Adipose tissue (tissue), 3 donors: Measurements from ENCODE around the gene DEFB108B. TPM values are rescaled to one million over a fixed set of nuclear protein-coding genes. Genes with fewer than 3 reads are reported as not detected.
"Not testable (repeated sequence)": the region's sequence is repeated elsewhere in the genome, so short reads cannot be mapped to it uniquely, and the experiment has no call there.

ENCODE experiments used
- H3K27ac ChIP-seq: one replicate; pipeline ENCODE4 v1.5.1; 2013; ENCODE audit warnings: low read depth, low read length
- WGBS, 3 donors: extraction: QIAGEN DNeasy Blood & Tissue Kit; methylation state at CpG; one replicate each; pipeline ENCODE4 v1.1.7; 2013; 5-methylcytosine and 5-hydroxymethylcytosine counted together
- polyA plus RNA-seq, 3 donors: library from polyadenylated mRNA; stranded (reverse); fragments of 200-250 nt; gene quantifications; one replicate each; pipeline ENCODE4 v1.2.3, GENCODE V29; 2013
- donor health status: healthy with polysubstance abuse.
- donor health status: Bipolar disorder and iron deficiency.
- donor health status: healthy.

DEFB108B gene
- polyA plus RNA-seq, 3 donors = not detected

DNA sequence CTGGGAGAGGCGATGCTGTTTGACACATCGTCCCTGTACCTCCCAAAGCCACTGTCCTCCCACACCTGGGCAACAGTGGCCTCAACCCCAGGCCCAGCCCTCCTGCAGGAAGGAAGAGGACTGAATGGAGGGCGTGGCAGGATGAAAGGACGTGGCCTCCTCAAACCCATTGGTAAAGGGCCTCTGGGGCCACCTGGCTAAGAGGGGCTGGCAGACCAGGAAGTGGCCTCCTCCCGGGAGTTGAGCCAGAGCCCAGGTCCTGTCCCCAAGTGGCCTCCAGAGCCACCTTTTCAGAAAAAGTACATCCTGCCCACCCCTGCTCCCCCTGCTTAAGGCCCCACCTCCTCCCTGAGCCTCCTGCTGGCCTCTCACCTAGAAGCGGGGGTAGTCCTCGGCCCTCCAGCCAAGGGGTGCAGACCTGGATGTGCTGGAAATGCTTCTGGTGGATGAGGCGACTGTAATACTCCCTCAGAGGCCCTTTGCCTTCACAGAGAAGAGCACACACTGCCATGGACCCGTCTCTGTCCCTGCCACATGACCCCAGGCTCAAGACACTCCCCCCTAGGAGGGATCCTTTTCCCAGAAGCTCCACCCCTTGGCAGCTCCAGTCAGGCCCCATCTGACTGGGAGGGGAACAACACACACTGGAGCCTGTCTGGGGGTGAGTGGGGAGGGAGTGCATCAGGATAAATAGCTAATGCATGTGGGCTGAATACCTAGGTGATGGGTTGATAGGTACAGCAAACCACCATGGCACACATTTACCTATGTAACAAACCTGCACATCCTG lies 28.6 kb upstream of the DEFB108B start:
- H3K27ac ChIP-seq = not testable (repeated sequence)
- WGBS, 3 donors = 55 to 83% (median 65%) methylated on average over 6 to 8 of the region's 9 CpGs

DNA sequence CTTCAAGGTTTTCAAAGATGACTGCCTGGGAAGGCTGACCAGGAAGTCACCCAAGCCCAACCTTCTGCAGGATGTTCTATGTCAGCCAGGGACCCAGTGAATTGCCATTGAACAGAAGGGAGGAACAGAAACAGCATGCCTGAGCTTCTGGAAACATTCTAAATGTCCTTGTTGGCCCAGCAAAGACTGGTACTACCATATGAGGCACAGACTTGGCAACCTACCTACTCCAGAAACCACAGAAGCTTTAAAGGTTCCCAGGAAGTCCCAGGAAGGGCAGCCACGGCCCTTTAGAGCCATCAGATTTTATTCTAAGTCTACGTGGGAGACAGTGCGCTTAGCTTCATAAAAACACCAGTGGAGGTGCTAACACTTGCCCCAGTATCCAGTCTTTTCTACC lies 20.5 kb upstream of the DEFB108B start:
- 83 to 97% (median 84%) methylated on average over 3 of the region's 3 CpGs for WGBS, 3 donors

DNA sequence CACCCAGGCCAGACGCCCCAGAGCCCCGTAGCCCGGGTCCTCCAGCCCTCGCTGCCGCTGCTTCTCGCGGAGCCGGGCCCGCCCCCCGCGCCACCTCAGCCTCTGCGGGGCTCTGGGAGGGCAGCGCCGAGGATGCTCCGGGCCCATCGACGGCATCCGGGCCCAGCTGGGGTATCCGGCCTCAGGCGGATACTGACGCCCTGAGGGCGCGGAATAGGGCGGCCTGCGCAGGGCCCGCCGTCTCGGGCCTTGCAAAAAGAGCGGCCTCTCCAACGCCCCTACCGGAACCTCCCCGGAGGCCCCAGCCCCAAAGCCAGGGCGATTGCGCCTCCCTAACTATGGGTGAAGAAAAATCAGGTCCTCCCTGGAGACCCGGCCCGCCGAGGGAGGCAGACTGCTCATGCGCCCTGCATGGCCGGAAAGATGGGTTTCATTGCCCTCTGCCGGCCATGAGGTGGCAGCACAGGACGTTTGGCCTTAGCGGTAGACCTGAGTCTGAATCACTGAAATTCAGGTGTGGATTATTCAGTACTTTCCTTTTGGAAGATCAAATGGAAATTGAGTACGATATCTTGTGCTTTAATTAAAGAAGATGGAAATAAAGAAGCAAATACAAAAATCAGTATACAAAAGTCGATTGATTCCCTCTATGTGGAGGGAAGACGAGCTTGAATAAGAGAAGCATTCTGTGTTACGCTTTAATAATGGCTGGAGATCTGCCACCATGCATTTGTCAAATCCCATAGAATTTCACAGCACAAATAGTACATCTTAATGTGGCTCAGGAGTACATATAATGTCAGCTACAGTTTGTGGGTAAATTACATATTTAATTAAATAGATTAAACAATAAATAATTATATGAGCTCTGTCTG lies 19.3 kb upstream of the DEFB108B start:
- 4 to 7% (median 5%) methylated on average over 33 to 46 of the region's 46 CpGs for WGBS, 3 donors

More for the DNA sequence above, 20.5 kb upstream of the DEFB108B start:
- H3K27ac ChIP-seq = not testable (repeated sequence)

DNA sequence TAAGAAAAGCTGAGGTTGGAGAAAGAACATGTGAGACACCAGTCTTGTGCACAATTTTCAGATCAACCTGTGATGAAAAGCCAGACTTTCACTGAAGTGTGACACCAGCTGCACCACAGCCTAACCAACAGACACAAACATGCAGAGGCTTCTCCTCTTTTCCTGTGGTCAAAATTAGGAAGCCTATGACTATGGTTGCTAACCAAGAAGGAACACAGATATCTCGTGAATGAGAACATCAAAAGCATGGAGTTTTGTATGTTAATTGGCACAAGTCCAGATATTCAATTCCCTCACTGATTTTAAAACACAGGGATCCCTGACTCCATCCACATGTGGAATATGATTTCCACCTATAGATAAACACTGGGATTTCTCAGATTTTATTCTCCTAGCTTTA lies 11.5 kb upstream of the DEFB108B start:
- H3K27ac ChIP-seq = not testable (repeated sequence)
- 8 to 35% (median 27%) methylated on average over 1 of the region's 1 CpG for WGBS, 3 donors

More for the DNA sequence above, 19.3 kb upstream of the DEFB108B start:
- not testable (repeated sequence) for H3K27ac ChIP-seq

DNA sequence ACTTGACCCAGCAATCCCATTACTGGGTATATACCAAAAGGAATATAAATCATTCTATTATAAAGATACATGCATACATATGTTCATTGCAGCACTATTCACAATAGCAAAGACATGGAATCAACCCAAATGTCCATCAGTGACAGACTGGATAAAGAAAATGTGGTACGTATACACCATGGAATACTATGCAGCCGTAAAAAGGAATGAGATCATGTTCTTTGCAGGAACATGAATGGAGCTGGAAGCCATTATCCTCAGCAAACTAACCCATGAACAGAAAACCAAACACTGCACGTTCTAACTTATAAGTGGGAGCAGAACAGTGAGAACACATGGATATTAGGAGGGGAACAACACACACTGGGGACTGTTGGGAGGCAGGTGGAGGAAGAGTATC lies 3.8 kb upstream of the DEFB108B start:
- H3K27ac ChIP-seq = not testable (repeated sequence)
- 98 to 99% (median 99%) methylated on average over 3 of the region's 3 CpGs for WGBS, 3 donors

DNA sequence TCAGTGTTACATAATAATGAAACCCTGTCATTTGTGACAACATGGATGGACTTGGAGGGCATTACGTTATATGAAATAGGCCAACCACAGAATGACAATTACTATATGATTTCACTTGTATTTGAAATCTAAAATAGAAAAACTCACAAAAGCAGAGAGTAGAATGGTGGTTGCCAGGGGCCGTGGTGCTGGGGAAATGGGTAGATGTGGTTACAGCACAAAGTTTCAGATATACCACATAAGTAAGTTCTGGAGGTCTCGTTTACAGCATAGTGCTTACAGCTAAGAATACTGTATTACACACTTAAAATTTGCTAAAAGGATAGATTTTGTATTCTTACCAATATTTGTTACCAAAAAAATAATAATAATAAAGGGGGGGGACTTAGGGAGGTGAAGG lies 3.3 kb upstream of the DEFB108B start:
- WGBS, 3 donors = 83 to 91% (median 88%) methylated on average over 3 of the region's 3 CpGs
- H3K27ac ChIP-seq = not testable (repeated sequence)

DNA sequence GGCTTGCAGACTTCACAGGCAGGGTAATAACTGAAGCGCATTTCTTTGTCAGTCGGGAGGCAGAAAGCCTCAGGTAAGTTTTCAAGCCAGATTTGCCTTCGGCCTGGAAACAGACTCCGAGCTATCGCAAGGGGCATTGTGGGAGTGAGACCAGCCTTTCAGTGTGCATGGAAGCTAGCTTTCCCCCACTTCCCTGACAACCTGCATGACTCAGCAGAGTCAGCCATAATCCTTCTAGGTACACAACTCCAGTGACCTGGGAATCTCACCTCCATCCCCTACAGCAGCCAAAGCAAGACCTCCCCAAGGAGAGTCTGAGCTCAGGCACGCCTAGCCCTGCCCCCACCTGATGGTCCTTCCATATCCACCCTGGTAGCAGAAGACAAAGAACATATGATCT lies 9.7 kb downstream of the DEFB108B start:
- 84 to 86% (median 85%) methylated on average over 6 of the region's 6 CpGs for WGBS, 3 donors

DNA sequence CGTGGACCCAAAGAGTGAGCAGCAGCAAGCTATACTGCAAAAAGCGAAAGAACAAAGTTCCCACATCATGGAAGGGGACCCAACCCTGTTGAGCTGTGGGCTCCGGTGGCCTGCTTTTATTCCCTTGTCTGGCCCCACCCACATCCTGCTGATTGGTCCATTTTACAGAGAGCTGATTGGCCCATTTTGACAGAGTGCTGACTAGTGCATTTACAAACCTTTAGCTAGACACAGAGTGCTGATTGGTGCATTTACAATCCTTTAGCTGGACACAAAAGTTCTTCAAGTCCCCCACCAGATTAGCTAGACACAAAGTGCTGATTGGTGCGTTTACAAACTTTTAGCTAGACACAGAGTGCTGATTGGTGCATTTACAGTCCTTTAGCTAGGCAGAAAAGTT lies 10.4 kb downstream of the DEFB108B start:
- 87 to 94% (median 94%) methylated on average over 4 of the region's 4 CpGs for WGBS, 3 donors
- not testable (repeated sequence) for H3K27ac ChIP-seq

More for the DNA sequence above, 9.7 kb downstream of the DEFB108B start:
- H3K27ac ChIP-seq = not testable (repeated sequence)

DNA sequence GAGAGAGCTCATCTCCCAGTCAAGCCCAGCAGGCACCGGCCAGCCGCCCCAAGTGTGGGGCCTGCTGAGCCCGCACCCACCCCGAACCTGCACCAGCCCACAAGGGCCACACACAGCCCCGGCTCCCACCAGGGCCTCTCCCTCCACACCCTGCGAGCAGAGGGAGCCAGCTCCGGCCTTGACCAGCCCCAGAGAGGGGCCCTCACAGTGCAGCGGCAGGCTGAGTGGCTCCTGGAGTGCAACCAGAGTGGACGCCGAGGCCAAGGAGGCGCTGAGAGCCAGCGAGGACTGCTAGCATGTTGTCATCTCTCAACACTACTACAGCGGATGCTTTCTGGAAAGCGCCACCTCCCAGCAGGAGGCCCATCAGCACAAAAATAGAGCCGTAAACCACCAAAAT lies 10.9 kb downstream of the DEFB108B start:
- WGBS, 3 donors = 81 to 86% (median 83%) methylated on average over 14 to 15 of the region's 15 CpGs
- no peak overlapping the region for H3K27ac ChIP-seq

DNA sequence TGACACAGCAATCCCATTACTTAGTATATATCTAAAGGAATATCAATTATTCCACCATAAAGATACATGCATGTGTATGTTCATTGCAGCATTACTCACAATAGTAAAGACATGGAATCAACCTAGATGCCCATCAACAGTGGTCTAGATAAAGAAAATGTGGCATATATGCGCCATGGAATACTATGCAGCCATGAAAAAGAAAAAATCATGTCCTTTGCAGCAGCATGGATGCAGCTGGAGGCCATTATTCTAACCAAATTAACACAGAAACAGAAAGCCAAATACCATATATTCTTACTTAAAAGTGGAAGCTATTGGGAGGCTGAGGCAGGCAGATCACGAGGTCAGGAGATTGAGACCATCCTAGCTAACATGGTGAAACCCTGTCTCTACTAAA lies 20.9 kb downstream of the DEFB108B start:
- 92 to 94% (median 94%) methylated on average over 2 of the region's 2 CpGs for WGBS, 3 donors
- H3K27ac ChIP-seq = not testable (repeated sequence)

DNA sequence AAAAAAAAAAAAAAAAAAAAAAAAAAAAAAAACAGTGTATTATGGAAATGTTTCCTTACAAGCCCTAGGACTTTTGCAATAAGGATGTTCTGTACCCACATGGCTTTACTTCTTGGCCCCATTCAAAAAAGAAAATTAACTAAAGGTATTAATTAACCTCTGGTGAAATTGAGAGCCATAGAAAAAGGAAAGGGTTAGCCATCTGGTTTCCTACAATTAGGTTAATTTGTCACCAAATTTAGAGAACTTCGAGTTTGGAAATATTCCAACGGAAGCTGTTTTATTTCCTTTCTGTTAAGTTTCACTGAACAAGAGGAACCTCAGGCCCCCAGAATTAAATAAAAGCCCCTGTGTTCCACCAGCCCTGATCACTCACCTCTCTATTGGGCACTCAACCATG lies 22.9 kb downstream of the DEFB108B start:
- not testable (repeated sequence) for H3K27ac ChIP-seq
- WGBS, 3 donors = 24 to 49% (median 36%) methylated on average over 2 of the region's 2 CpGs

DNA sequence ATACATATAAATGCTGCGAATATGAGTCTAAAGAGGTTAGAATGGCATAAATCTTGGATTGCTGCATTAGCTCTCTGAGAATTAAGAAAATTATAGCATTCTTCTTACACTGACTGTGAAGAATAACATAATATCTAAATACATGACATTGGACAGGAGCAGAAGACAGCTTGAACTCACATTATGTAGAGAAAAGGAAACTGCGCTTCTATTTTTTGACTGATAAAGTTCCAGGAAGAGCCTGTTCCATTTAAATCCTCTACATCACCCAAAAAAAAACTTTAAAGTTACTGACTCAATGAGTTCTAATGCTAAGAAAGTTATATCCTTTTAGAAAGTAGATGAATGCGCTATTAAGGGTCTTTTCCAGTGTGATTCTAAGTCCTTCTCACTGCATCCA lies 27.8 kb downstream of the DEFB108B start:
- WGBS, 3 donors = 89 to 94% (median 90%) methylated on average over 3 of the region's 3 CpGs
- H3K27ac ChIP-seq = not testable (repeated sequence)

DNA sequence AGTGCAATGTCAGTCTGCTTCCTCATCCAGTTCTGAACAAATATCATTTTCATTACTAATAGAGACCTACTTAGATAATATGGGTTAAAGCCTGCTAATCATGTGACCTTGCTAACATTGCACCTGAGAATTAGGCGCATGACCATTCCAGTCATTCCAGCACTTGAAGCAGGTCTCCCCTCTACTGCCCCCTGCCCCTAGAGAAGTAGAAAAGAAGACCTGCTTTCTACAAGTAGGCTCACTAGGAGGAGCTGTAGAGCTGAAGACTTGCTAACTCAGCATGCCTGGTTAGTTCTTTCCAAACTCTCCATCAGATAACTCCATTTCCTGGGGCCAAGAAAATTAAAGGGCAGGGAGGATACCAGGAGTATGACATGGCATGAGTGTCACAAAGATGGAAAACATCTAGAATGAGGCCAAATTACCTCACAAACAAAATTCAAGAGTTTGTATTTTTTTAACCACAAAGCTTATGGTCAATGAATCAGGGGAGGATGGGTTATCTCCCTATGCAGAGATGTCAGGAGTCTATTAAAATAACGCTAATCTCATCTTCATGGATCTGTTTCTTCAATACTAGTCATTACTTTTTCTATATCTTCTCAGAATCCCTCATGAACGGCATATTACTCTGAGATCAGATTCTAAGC lies 31.1 kb downstream of the DEFB108B start:
- 56 to 61% (median 59%) methylated on average over 3 of the region's 3 CpGs for WGBS, 3 donors
- not testable (repeated sequence) for H3K27ac ChIP-seq

DNA sequence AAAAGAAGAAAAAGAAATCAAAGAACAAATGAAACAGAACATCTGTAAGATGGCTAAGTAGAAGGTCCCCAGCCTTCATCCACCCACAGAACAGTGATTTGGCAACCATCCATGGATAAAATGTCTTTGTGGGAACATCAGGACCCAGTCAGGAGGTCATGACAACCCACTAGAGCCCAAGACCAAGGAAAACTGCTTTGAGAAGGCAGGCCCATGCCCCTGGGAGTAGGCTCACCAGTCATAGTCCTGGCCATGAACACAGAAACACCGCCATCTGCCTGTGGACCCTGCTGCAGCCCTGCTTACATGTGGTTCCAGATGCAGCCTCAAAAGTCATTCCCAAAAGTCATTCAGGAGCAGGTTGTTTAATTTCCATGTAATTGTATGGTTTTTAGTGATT lies 34.2 kb downstream of the DEFB108B start:
- WGBS, 3 donors = 91 to 92% (median 91%) methylated on average over 1 of the region's 1 CpG
- not testable (repeated sequence) for H3K27ac ChIP-seq

DNA sequence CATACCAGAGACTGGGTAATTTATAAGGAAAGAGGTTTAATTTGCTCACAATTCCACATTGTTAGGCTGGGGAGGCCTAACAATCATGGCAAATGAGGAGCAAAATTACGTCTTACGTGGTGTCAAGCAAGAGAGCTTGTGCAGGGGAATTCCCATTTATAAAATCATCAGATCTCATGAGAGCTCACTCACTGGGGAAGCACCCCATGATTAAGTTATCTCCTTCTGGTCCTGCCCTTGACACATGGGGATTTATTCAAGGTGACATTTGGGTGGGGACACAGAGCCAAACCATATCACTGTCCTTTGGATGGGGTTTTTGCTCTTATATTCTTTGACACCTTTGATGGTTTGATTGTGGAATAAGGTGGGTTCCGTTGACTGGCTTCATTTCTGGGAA lies 36.9 kb downstream of the DEFB108B start:
- WGBS, 3 donors = 95% methylated on average over 3 of the region's 3 CpGs
- not testable (repeated sequence) for H3K27ac ChIP-seq

DNA sequence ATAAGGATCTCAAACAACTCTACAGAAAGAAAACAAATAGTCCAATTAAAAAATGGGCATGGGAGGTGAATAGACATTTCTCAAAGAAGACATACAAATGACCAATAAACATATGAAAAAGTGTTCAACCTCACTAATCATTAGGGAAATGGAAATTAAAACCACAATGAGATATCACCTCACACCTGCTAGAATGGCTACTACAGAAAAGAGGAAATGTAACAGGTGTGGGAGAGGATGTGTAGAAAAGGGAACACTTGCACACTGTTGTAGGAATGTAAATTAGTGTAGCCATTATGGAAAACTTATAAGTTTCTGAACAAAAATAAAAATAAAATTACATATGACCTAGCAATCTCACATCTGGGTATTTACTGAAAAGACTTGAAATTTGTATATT lies 37.7 kb downstream of the DEFB108B start:
- H3K27ac ChIP-seq = not testable (repeated sequence)

DNA sequence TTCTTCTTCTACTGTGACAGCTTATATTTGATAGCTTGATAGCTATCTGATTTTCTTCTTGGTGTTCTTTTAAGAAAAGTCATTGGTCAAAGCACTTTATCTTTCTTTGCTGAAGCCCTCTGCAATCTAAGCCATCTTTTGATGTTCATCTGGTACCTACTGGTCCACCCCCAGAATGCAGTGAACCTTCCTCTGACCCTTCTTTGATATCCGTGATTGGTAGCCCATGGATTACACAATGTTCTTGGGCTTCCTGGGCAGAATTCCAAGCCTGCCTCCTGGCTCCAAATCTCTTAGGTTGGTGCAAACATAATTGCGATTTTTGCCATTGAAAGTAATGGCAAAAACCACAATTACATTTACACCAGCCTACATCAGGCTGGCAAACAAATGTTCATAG lies 43.3 kb downstream of the DEFB108B start:
- WGBS, 3 donors = 41 to 65% (median 47%) methylated on average over 2 of the region's 2 CpGs
- H3K27ac ChIP-seq = not testable (repeated sequence)

DNA sequence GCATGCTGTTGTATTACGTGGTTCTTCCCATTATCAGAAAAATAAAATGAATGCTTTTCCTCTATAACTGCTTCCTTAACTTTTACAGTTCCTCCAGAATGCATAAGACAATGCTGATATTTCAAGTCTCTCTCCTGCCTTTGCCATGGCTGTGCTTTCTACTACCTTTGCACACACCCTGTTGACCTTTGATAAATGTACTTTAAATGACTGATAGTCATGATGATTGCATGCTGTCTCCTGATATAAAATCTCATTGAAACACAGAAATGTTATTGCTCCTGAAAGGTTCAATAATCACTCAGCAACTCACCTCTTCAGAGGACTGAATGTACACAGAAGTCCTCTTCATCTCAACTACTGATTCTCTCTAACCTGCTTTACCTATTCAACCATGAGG lies 45.1 kb downstream of the DEFB108B start, which contains the start of gene DEFB131B:
DEFB131B (plus strand) TSS at position 395 of the 400 bp plus-strand sequence; CDS start at position 395, 0 bp downstream.
- 86 to 94% (median 92%) methylated on average over 1 of the region's 1 CpG for WGBS, 3 donors

DNA sequence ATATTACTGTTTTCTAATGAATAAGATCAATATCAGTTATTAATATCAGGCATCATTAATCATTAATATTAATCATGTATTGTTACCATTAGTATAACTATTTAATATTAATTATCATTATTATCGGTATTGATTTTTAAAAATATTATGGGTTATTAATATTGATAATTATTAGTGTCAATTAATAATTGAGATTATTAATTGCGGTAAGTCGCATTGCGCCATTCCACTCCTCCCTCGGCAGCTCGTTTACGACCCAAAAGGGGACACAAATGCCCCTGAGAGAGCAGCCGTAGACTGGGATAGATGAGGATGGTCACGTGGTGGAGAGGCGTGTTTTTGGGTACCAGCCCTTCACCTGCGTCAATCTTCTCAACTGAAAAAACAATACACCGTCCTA lies 52.8 kb downstream of the DEFB108B start:
- 96 to 98% (median 96%) methylated on average over 12 of the region's 12 CpGs for WGBS, 3 donors
- H3K27ac ChIP-seq = not testable (repeated sequence)

More for the DNA sequence above, 45.1 kb downstream of the DEFB108B start, which contains the start of gene DEFB131B:
- not testable (repeated sequence) for H3K27ac ChIP-seq
